IMR-90 (cell line): ENCODE measurements around the gene FADS2. TPM values are rescaled to one million over a fixed set of nuclear protein-coding genes. Genes with fewer than 3 reads are reported as not detected.
A peak's percentile ranks its signal among the peaks of the same experiment; 100 is the strongest.

ENCODE experiments used
- ATAC-seq: fragments of 200-7000 bp; cut with Tn5 transposase; 2 replicates; pipeline ENCODE4 v1.9.1; 2020; ENCODE audit warnings: low read depth, mild to moderate bottlenecking, moderate library complexity
- BruUV-seq: library from RNA; stranded (reverse); fragments of 400-500 nt; replicated peaks from 2 replicates; lab custom pipeline; 2021; lab: Mats Ljungman, UMichigan
- CTCF ChIA-PET: fragments of 300-600 bp; formaldehyde crosslinking; extraction: SDS; loops from one replicate; lab custom pipeline; 2021; ENCODE audit warnings: antibody characterized with exemption; lab: Yijun Ruan, JAX
- POLR2A ChIA-PET: fragments of 300-600 bp; sonication (Branson Sonifier 250); formaldehyde crosslinking; loops from one replicate; lab custom pipeline; 2022; ENCODE audit warnings: antibody characterized with exemption; ENCODE audit not compliant: unreplicated experiment; lab: Charles Lee
- DNase-seq: peaks from one replicate; pipeline ENCODE4 v3.0.0; 2013
- H2AFZ ChIP-seq: replicated peaks from 2 replicates; pipeline ENCODE3; 2013; ENCODE audit warnings: low read length, mild to moderate bottlenecking; ENCODE audit not compliant: poor library complexity
- H2AK5ac ChIP-seq: 2 replicates; pipeline ENCODE4 v1.6.1; 2013; ENCODE audit warnings: low read depth, low read length, inconsistent platforms
- H2AK9ac ChIP-seq: replicated peaks from 2 replicates; pipeline ENCODE3; 2013; ENCODE audit warnings: mild to moderate bottlenecking, low read depth, low read length, moderate library complexity; ENCODE audit not compliant: poor library complexity
- H2BK120ac ChIP-seq: 2 replicates; pipeline ENCODE4 v1.6.1; 2013; ENCODE audit warnings: low read depth, low read length, inconsistent platforms
- H2BK15ac ChIP-seq: 3 replicates; pipeline ENCODE4 v1.6.1; 2013; ENCODE audit warnings: low read depth, low read length, inconsistent platforms
- H2BK20ac ChIP-seq: 2 replicates; pipeline ENCODE4 v1.6.1; 2013; ENCODE audit warnings: low read depth, mild to moderate bottlenecking, inconsistent platforms, low read length, moderate library complexity
- H2BK5ac ChIP-seq: 2 replicates; pipeline ENCODE4 v1.6.1; 2013; ENCODE audit warnings: mild to moderate bottlenecking, low read depth, low read length, inconsistent platforms; ENCODE audit not compliant: poor library complexity, severe bottlenecking
- H3K14ac ChIP-seq: replicated peaks from 2 replicates; pipeline ENCODE4 v1.6.1; 2013; ENCODE audit warnings: low read depth, low read length, inconsistent platforms
- H3K18ac ChIP-seq: 2 replicates; pipeline ENCODE4 v1.6.1; 2013; ENCODE audit warnings: low read depth, low read length, control low read depth
- H3K23ac ChIP-seq: 2 replicates; pipeline ENCODE4 v1.6.1; 2013; ENCODE audit warnings: low read depth, low read length, inconsistent platforms
- H3K27ac ChIP-seq: 2 replicates; pipeline ENCODE4 v1.5.1; 2013; ENCODE audit warnings: mild to moderate bottlenecking, control low read depth, low read length; ENCODE audit not compliant: insufficient read depth
- H3K27me3 ChIP-seq: 2 replicates; pipeline ENCODE4 v1.6.1; 2013; ENCODE audit warnings: low read length; ENCODE audit not compliant: control insufficient read depth, insufficient read depth
- H3K36me3 ChIP-seq: 2 replicates; pipeline ENCODE4 v1.6.1; 2013; ENCODE audit warnings: low read length, mixed read lengths; ENCODE audit not compliant: control insufficient read depth, insufficient read depth
- H3K4ac ChIP-seq: 2 replicates; pipeline ENCODE4 v1.6.1; 2013; ENCODE audit warnings: low read depth, low read length, inconsistent platforms
- H3K4me1 ChIP-seq: 2 replicates; pipeline ENCODE4 v1.6.1; 2013; ENCODE audit warnings: low read length, mixed read lengths; ENCODE audit not compliant: control insufficient read depth, insufficient read depth
- H3K4me2 ChIP-seq: 2 replicates; pipeline ENCODE4 v1.6.1; 2013; ENCODE audit warnings: low read depth, mild to moderate bottlenecking, control low read depth, low read length, moderate library complexity
- H3K4me3 ChIP-seq: 2 replicates; pipeline ENCODE4 v1.5.1; 2013; ENCODE audit warnings: low read depth, mild to moderate bottlenecking, control low read depth, low read length, moderate library complexity; ENCODE audit not compliant: insufficient read depth
- H3K56ac ChIP-seq: 2 replicates; pipeline ENCODE4 v1.6.1; 2013; ENCODE audit warnings: low read length, inconsistent platforms; ENCODE audit not compliant: insufficient read depth; ENCODE audit errors: extremely low read depth
- H3K79me1 ChIP-seq, 2 experiments: 2 replicates each; pipeline ENCODE4 v1.6.1; 2013; ENCODE audit warnings: low read length in 2 of 2, inconsistent platforms in 1 of 2, low read depth in 1 of 2
- H3K9ac ChIP-seq: 2 replicates; pipeline ENCODE4 v1.6.1; 2013; ENCODE audit warnings: low read depth, low read length, control low read depth
- H3K9me1 ChIP-seq: 2 replicates; pipeline ENCODE4 v1.6.1; 2013; ENCODE audit warnings: low read length, inconsistent platforms; ENCODE audit not compliant: insufficient read depth
- H3K9me3 ChIP-seq: 2 replicates; pipeline ENCODE4 v1.6.1; 2013; ENCODE audit warnings: low read length; ENCODE audit not compliant: control insufficient read depth, insufficient read depth
- H4K20me1 ChIP-seq: 2 replicates; pipeline ENCODE4 v1.6.1; 2013; ENCODE audit warnings: low read length, inconsistent platforms; ENCODE audit not compliant: insufficient read depth
- H4K5ac ChIP-seq: 2 replicates; pipeline ENCODE4 v1.6.1; 2013; ENCODE audit warnings: mild to moderate bottlenecking, low read depth, low read length, control low read depth
- H4K8ac ChIP-seq, 2 experiments: 2 replicates each; pipeline ENCODE4 v1.6.1; 2013; ENCODE audit warnings: low read depth in 2 of 2, low read length in 2 of 2, control low read depth in 1 of 2, inconsistent platforms in 1 of 2
- H4K91ac ChIP-seq: 2 replicates; pipeline ENCODE4 v1.6.1; 2013; ENCODE audit warnings: low read depth, low read length, inconsistent platforms; ENCODE audit not compliant: insufficient read depth
- ELK1 ChIP-seq: fragments of 150-350 bp; IDR thresholded peaks from 2 replicates; pipeline ENCODE4 v1.6.1; 2016; ENCODE audit warnings: low read depth, mild to moderate bottlenecking, low read length, moderate library complexity, borderline replicate concordance
- FOS ChIP-seq: fragments of 150-350 bp; IDR thresholded peaks from 2 replicates; pipeline ENCODE4 v1.6.1; 2016; ENCODE audit warnings: low read depth, low read length
- MAFK ChIP-seq: IDR thresholded peaks from 2 replicates; pipeline ENCODE4 v1.6.1; 2012; ENCODE audit warnings: low read depth, low read length, improper control_type of control experiment
- MAZ ChIP-seq: IDR thresholded peaks from 2 replicates; pipeline ENCODE4 v1.6.1; 2012; ENCODE audit warnings: low read depth, mild to moderate bottlenecking, low read length, improper control_type of control experiment, moderate library complexity, borderline replicate concordance
- POLR2A ChIP-seq: IDR thresholded peaks from 2 replicates; pipeline ENCODE4 v1.6.1; 2012; ENCODE audit warnings: mild to moderate bottlenecking, low read depth, low read length
- RAD21 ChIP-seq: IDR thresholded peaks from 2 replicates; pipeline ENCODE4 v1.6.1; 2012; ENCODE audit warnings: low read length, improper control_type of control experiment
- USF2 ChIP-seq: fragments of 150-350 bp; IDR thresholded peaks from 2 replicates; pipeline ENCODE4 v1.6.1; 2017; ENCODE audit warnings: mild to moderate bottlenecking, antibody characterized with exemption, low read length, low read depth
- WGBS, 2 experiments: methylation state at CpG; one replicate each; pipeline versions ENCODE4 v1.1.5 to v1.1.7; 2013; ENCODE audit warnings: missing lambda C conversion rate in 2 of 2; ENCODE audit not compliant: insufficient read length in 1 of 2; ENCODE audit errors: extremely low coverage in 2 of 2; 5-methylcytosine and 5-hydroxymethylcytosine counted together
- dilution Hi-C: fragments of 300-500 bp; cut with HindIII; formaldehyde crosslinking; loops from one replicate; pipeline ENCODE4 v1.14.3; 2018; ENCODE audit warnings: low sequenced_read_pairs; ENCODE audit not compliant: unreplicated experiment
- in situ Hi-C: fragments of 300-500 bp; cut with MboI; formaldehyde crosslinking; loops from 3 replicates; pipeline ENCODE4 v1.14.3; 2019; ENCODE audit warnings: low sequenced_read_pairs, inconsistent platforms, mixed read lengths
- intact Hi-C: fragments of 100-400 bp; cut with micrococcal nuclease; formaldehyde crosslinking; loops from 2 replicates; pipeline ENCODE4 v1.10.0; 2022
- polyA plus RNA-seq, 3 experiments: library from polyadenylated mRNA; depleted of rRNA; stranded (reverse); fragments of >200 nt; gene quantifications; 2 replicates each; pipeline ENCODE4 v1.2.3, GENCODE V29; 2012; ENCODE audit warnings: low replicate concordance in 1 of 3
- total RNA-seq: library from RNA; depleted of rRNA; stranded (reverse); fragments of >200 nt; gene quantifications from 2 replicates; pipeline ENCODE4 v1.2.3, GENCODE V29; 2012

Gene FADS2
- total and polyA plus RNA-seq, 2 of the 4 experiments (the other 2 are of a cell fraction), result 33.3 to 88.4 TPM

- DNase-seq (no peak), ATAC-seq (no peak)
- H4K91ac ChIP-seq, result no peak overlapping the region
- no peak overlapping the region for H3K4me3 ChIP-seq
- no peak overlapping the region for H2BK20ac ChIP-seq
- POLR2A ChIA-PET, result no interaction called here
- intact Hi-C loops, result no loop called here
- H3K14ac ChIP-seq, result no peak overlapping the region
- H2BK120ac ChIP-seq, result peak overlapping the region; percentile 68; the same call in 1 of the 2 replicates
- no peak overlapping the region for H3K4me2 ChIP-seq
- H4K8ac ChIP-seq, result peak overlapping the region in 1 of 2 experiments; percentile 83; a peak in 1 of 4 replicates
- dilution Hi-C loops, result no loop called here
- no peak overlapping the region for H3K27ac ChIP-seq
- peaks cover 15% of the 10 kb centered on the region; the same call in 1 of the 2 replicates for H3K4me1 ChIP-seq
- H3K36me3 ChIP-seq, result peaks cover 15% of the 10 kb centered on the region; the same call in 1 of the 2 replicates
- H2BK5ac ChIP-seq, result no peak overlapping the region
- 95% methylated on average over 8 of the region's 12 CpGs; no CpG with 5 or more reads in 1 of the 2 experiments for WGBS, 2 experiments
- H2AFZ ChIP-seq, result peak overlapping the region; percentile 26
- H4K5ac ChIP-seq, result no peak overlapping the region
- H4K20me1 ChIP-seq, result peaks cover 53% of the 10 kb centered on the region; the same call in 1 of the 2 replicates
- peak overlapping the region; percentile 87; the same call in 1 of the 2 replicates for H3K4ac ChIP-seq
- H3K56ac ChIP-seq, result no peak overlapping the region
- H2AK5ac ChIP-seq, result peak overlapping the region; percentile 16; the same call in 1 of the 2 replicates
- no peaks in the 10 kb centered on the region for H3K27me3 ChIP-seq
- peak overlapping the region; percentile 47 for H2AK9ac ChIP-seq
- TF ChIP-seq ELK1 (no peak), MAZ (no peak), USF2 (no peak), FOS (no peak), MAFK (no peak), RAD21 (no peak), POLR2A (no peak)
- H3K18ac ChIP-seq, result no peak overlapping the region
- CTCF ChIA-PET, result interaction anchor here (1.5 kb wide), 1 partner anchor 37 kb away, joined by 6 read pairs; no protein-coding TSS in a partner anchor
- in situ Hi-C loops, result no loop called here
- 0 out of 2 replicates have a peak overlapping the region, but pooled peaks have one; percentile 80 for H3K23ac ChIP-seq
- no peak overlapping the region for H2BK15ac ChIP-seq
- H3K9me3 ChIP-seq, result no peaks in the 10 kb centered on the region
- peaks cover 28% of the 10 kb centered on the region for H3K9me1 ChIP-seq
- no TSS peak for BruUV-seq
- peaks cover 19 to 87% of the 10 kb centered on the region in 2 experiments for H3K79me1 ChIP-seq
- no peak overlapping the region for H3K9ac ChIP-seq
Observed at GRCh38 chr11:61833926-61834277, 5.8 kb downstream of the FADS2 start.
